GM23338 (cell line): Measurements from ENCODE around the gene PCDHGA5. TPM values are rescaled to one million over a fixed set of nuclear protein-coding genes. Genes with fewer than 3 reads are reported as not detected.
"Not testable (repeated sequence)": the region's sequence is repeated elsewhere in the genome, so short reads cannot be mapped to it uniquely, and the experiment has no call there.

ENCODE experiments used
- ATAC-seq: fragments of 200-7000 bp; cut with Tn5 transposase; 3 replicates; pipeline ENCODE4 v1.9.1; 2020
- DNase-seq: peaks from one replicate; pipeline ENCODE4 v3.0.0-alpha.2; 2015; ENCODE audit warnings: low spot score
- H2AFZ ChIP-seq: fragments of 200-600 bp; sonication (generic); 2 replicates; pipeline ENCODE4 v1.8.0; 2016; ENCODE audit warnings: antibody characterized with exemption, mild to moderate bottlenecking, moderate library complexity
- H3F3A ChIP-seq: fragments of 200-600 bp; sonication (generic); replicated peaks from 2 replicates; pipeline ENCODE4 v1.8.0; 2017; ENCODE audit warnings: antibody characterized with exemption, mixed run types, low read depth
- H3K27ac ChIP-seq: fragments of 200-600 bp; sonication (generic); 2 replicates; pipeline ENCODE4 v1.6.1; 2016; ENCODE audit warnings: low read depth
- H3K27me3 ChIP-seq: fragments of 200-600 bp; sonication (generic); 2 replicates; pipeline ENCODE4 v1.8.0; 2016; ENCODE audit warnings: mild to moderate bottlenecking, mixed run types, moderate library complexity; ENCODE audit not compliant: insufficient read depth
- H3K36me3 ChIP-seq: fragments of 200-600 bp; sonication (generic); 2 replicates; pipeline ENCODE4 v1.8.0; 2016; ENCODE audit warnings: mild to moderate bottlenecking; ENCODE audit not compliant: insufficient read depth
- H3K4me1 ChIP-seq: fragments of 200-600 bp; sonication (generic); 2 replicates; pipeline ENCODE4 v1.8.0; 2016; ENCODE audit warnings: mild to moderate bottlenecking, moderate library complexity; ENCODE audit not compliant: insufficient read depth
- H3K4me2 ChIP-seq: fragments of 200-600 bp; sonication (generic); 2 replicates; pipeline ENCODE4 v1.7.1; 2017; ENCODE audit warnings: mixed run types
- H3K4me3 ChIP-seq: fragments of 200-600 bp; sonication (generic); 2 replicates; pipeline ENCODE4 v1.6.1; 2016; ENCODE audit warnings: mixed run types
- H3K79me2 ChIP-seq: fragments of 200-600 bp; sonication (generic); replicated peaks from 2 replicates; pipeline ENCODE4 v1.8.0; 2017; ENCODE audit warnings: mild to moderate bottlenecking; ENCODE audit not compliant: insufficient read depth
- H3K9me2 ChIP-seq: fragments of 200-600 bp; sonication (generic); 2 replicates; pipeline ENCODE4 v1.8.0; 2017; ENCODE audit not compliant: insufficient read depth
- H4K20me1 ChIP-seq: fragments of 200-600 bp; sonication (generic); replicated peaks from 2 replicates; pipeline ENCODE4 v1.8.0; 2017; ENCODE audit warnings: mild to moderate bottlenecking; ENCODE audit not compliant: insufficient read depth
- H3K27ac Mint-ChIP-seq: 2 replicates; pipeline ENCODE4 v1.8.0; 2020; ENCODE audit warnings: inconsistent platforms, mild to moderate bottlenecking, moderate library complexity, mixed read lengths
- H3K27me3 Mint-ChIP-seq: 3 replicates; pipeline ENCODE4 v1.8.0; 2022; ENCODE audit warnings: low read depth, mild to moderate bottlenecking, moderate library complexity, mixed read lengths, inconsistent platforms; ENCODE audit not compliant: insufficient read depth, poor library complexity
- H3K36me3 Mint-ChIP-seq: 3 replicates; pipeline ENCODE4 v1.8.0; 2021; ENCODE audit warnings: low read depth, mild to moderate bottlenecking, inconsistent platforms, moderate library complexity, mixed read lengths
- H3K4me1 Mint-ChIP-seq: 3 replicates; pipeline ENCODE4 v1.8.0; 2020; ENCODE audit warnings: mild to moderate bottlenecking, inconsistent platforms, mixed read lengths
- H3K4me3 Mint-ChIP-seq: 3 replicates; pipeline ENCODE4 v1.8.0; 2021; ENCODE audit warnings: moderate library complexity, mild to moderate bottlenecking, inconsistent platforms, mixed read lengths
- H3K9me3 Mint-ChIP-seq: 3 replicates; pipeline ENCODE4 v1.8.0; 2020; ENCODE audit warnings: moderate library complexity, mild to moderate bottlenecking, inconsistent platforms, mixed read lengths
- CREB1 ChIP-seq: fragments of 250-450 bp; sonication (Bioruptor Pico); IDR thresholded peaks from 2 replicates; pipeline ENCODE4 v1.5.0; 2020; ENCODE audit warnings: low read depth, mild to moderate bottlenecking, moderate library complexity
- EZH2phosphoT487 ChIP-seq: fragments of 200-600 bp; sonication (generic); IDR thresholded peaks from one replicate; pipeline ENCODE4 v1.8.1; 2018; ENCODE audit warnings: antibody characterized with exemption; ENCODE audit not compliant: unreplicated experiment
- polyA plus RNA-seq: library from polyadenylated mRNA; unstranded; fragments of >200 nt; fragmentation: Nextera tagmentation; extraction: Ambion mirVana; gene quantifications from 2 replicates; pipeline ENCODE4 v1.2.1, GENCODE V29; 2016
- total RNA-seq: library from RNA; depleted of rRNA; stranded (reverse); fragments of >200 nt; shearing (Covaris generic); gene quantifications from 2 replicates; pipeline ENCODE4 v1.2.3, GENCODE V29; 2014
- TF ChIP-seq, protein P1 (sequence below), 2 experiments: fragments of 200-600 bp in 1 of 2; sonication (generic) in 1 of 2; conservative IDR thresholded peaks; 2 replicates each; pipeline versions ENCODE4 v1.5.1 to v1.6.1; 2016 to 2017; ENCODE audit warnings: antibody characterized with exemption in 2 of 2, low read depth in 2 of 2, mild to moderate bottlenecking in 2 of 2, moderate library complexity in 1 of 2
- TF ChIP-seq, protein P2 (sequence below): IDR thresholded peaks from one replicate; pipeline ENCODE4 v1.6.1; 2018; ENCODE audit warnings: antibody characterized with exemption; ENCODE audit not compliant: unreplicated experiment

Gene PCDHGA5
- total and polyA plus RNA-seq, 2 experiments from 2014 or later = 0.55 to 3.1 TPM

- Mint-ChIP-seq H3K9me3 (peaks cover 64% of the 10 kb centered on the region), H3K36me3 (peaks cover 60% of the 10 kb centered on the region)
- H3K4me1 ChIP-seq, H3K4me3 ChIP-seq, H3K4me1 Mint-ChIP-seq, H3K4me2 ChIP-seq, ATAC-seq, H3K79me2 ChIP-seq, H3K27ac Mint-ChIP-seq, H3K27ac ChIP-seq, H3K36me3 ChIP-seq, H3K9me2 ChIP-seq, H3F3A ChIP-seq, H3K27me3 ChIP-seq, H3K4me3 Mint-ChIP-seq, H4K20me1 ChIP-seq, H2AFZ ChIP-seq, H3K27me3 Mint-ChIP-seq: not testable (repeated sequence)
- peak; percentile 34 for DNase-seq
- TF ChIP-seq, protein P1, sequence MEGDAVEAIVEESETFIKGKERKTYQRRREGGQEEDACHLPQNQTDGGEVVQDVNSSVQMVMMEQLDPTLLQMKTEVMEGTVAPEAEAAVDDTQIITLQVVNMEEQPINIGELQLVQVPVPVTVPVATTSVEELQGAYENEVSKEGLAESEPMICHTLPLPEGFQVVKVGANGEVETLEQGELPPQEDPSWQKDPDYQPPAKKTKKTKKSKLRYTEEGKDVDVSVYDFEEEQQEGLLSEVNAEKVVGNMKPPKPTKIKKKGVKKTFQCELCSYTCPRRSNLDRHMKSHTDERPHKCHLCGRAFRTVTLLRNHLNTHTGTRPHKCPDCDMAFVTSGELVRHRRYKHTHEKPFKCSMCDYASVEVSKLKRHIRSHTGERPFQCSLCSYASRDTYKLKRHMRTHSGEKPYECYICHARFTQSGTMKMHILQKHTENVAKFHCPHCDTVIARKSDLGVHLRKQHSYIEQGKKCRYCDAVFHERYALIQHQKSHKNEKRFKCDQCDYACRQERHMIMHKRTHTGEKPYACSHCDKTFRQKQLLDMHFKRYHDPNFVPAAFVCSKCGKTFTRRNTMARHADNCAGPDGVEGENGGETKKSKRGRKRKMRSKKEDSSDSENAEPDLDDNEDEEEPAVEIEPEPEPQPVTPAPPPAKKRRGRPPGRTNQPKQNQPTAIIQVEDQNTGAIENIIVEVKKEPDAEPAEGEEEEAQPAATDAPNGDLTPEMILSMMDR (conservative IDR thresholded peaks at IDR 0.05; ENCODE audit: low read depth in 2 of 2) = peak; percentile 50 to 51
Observed at GRCh38 chr5:141375444-141376155, 11.6 kb downstream of the PCDHGA5 start.

DNA sequence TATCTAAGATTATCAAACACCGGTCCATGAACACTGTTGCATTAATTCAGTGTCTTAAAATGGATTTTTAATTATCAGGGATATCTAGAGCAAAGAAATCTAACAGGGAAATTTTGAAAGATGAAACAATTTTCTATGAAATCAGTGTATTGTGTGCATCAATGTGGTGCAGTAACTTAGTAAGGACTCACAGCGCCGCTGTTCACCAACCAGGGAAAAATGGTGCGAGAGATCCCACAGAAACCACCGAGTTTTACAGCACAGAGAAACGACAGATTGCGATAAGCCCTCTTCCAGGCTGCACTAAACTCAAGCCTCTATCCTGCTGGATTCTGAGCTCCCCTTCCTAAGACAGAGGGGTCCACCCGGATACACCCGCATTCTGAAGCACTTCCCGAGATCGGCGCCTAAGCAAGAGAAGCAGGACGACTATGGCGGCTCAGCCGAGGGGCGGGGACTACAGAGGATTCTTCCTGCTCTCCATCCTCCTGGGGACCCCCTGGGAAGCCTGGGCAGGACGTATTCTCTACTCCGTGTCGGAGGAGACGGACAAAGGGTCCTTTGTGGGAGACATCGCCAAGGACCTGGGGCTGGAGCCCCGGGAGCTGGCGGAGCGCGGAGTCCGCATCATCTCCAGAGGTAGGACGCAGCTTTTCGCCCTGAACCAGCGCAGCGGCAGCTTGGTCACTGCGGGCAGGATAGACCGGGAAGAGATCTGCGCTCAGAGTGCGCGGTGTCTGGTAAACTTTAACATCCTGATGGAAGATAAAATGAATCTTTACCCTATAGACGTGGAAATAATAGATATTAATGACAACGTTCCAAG lies 18.7 kb downstream of the PCDHGA5 start, which contains the start of gene PCDHGA7:
Gene PCDHGA7, plus strand, starts transcription at position 274 of the 826 bp plus-strand sequence. Its CDS starts 158 bp downstream, at position 432.
- H3K36me3 ChIP-seq = no peaks in the 10 kb centered on the region
- Mint-ChIP-seq H3K27ac (peak within 1 kb of the TSS; percentile 90), H3K4me3 (peak within 1 kb of the TSS; percentile 85), H3K4me1 (no peaks in the 10 kb centered on the region), H3K9me3 (peaks cover 58% of the 10 kb centered on the region), H3K36me3 (peaks cover 44% of the 10 kb centered on the region), H3K27me3 (peaks cover 10% of the 10 kb centered on the region)
- no peaks in the 10 kb centered on the region for H3F3A ChIP-seq
- DNase-seq (no peak), ATAC-seq (peak; percentile 73)
- no peak within 1 kb of the TSS for H3K4me3 ChIP-seq
- no peaks in the 10 kb centered on the region for H3K9me2 ChIP-seq
- no peak within 1 kb of the TSS for H3K4me2 ChIP-seq
- no peaks in the 10 kb centered on the region for H3K4me1 ChIP-seq
- H3K79me2 ChIP-seq = no peaks in the 10 kb centered on the region
- no peaks in the 10 kb centered on the region for H3K27me3 ChIP-seq
- no peak within 1 kb of the TSS for H2AFZ ChIP-seq
- no peaks in the 10 kb centered on the region for H4K20me1 ChIP-seq
- no peak within 1 kb of the TSS for H3K27ac ChIP-seq
- TF ChIP-seq CREB1 (CRISPR knock-in tag) = no peak
- TF ChIP-seq, protein P2, sequence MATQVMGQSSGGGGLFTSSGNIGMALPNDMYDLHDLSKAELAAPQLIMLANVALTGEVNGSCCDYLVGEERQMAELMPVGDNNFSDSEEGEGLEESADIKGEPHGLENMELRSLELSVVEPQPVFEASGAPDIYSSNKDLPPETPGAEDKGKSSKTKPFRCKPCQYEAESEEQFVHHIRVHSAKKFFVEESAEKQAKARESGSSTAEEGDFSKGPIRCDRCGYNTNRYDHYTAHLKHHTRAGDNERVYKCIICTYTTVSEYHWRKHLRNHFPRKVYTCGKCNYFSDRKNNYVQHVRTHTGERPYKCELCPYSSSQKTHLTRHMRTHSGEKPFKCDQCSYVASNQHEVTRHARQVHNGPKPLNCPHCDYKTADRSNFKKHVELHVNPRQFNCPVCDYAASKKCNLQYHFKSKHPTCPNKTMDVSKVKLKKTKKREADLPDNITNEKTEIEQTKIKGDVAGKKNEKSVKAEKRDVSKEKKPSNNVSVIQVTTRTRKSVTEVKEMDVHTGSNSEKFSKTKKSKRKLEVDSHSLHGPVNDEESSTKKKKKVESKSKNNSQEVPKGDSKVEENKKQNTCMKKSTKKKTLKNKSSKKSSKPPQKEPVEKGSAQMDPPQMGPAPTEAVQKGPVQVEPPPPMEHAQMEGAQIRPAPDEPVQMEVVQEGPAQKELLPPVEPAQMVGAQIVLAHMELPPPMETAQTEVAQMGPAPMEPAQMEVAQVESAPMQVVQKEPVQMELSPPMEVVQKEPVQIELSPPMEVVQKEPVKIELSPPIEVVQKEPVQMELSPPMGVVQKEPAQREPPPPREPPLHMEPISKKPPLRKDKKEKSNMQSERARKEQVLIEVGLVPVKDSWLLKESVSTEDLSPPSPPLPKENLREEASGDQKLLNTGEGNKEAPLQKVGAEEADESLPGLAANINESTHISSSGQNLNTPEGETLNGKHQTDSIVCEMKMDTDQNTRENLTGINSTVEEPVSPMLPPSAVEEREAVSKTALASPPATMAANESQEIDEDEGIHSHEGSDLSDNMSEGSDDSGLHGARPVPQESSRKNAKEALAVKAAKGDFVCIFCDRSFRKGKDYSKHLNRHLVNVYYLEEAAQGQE = no peak
- no peak for TF ChIP-seq EZH2phosphoT487
- TF ChIP-seq, protein P1 (conservative IDR thresholded peaks at IDR 0.05; ENCODE audit: low read depth in 2 of 2) = no peak
